Subcutaneous adipose tissue (tissue), 4 donors: ENCODE measurements around the gene HERC4. TPM values are rescaled to one million over a fixed set of nuclear protein-coding genes. Genes with fewer than 3 reads are reported as not detected.

Source experiments
- CTCF ChIP-seq: fragments of 450-650 bp; IDR thresholded peaks from one replicate; pipeline ENCODE4 v1.5.1; 2016; ENCODE audit warnings: low read depth, mild to moderate bottlenecking, control low read depth, antibody characterized with exemption, moderate library complexity
- total RNA-seq, 4 donors: library from RNA; depleted of rRNA; stranded (reverse); fragments of >200 nt; gene quantifications; one replicate each; pipeline ENCODE4 v1.1.0, GENCODE V29; 2016

Gene HERC4
- total RNA-seq, 4 donors from 2014 or later, result 57.7 to 80.8 (median 75.2) TPM

DNA sequence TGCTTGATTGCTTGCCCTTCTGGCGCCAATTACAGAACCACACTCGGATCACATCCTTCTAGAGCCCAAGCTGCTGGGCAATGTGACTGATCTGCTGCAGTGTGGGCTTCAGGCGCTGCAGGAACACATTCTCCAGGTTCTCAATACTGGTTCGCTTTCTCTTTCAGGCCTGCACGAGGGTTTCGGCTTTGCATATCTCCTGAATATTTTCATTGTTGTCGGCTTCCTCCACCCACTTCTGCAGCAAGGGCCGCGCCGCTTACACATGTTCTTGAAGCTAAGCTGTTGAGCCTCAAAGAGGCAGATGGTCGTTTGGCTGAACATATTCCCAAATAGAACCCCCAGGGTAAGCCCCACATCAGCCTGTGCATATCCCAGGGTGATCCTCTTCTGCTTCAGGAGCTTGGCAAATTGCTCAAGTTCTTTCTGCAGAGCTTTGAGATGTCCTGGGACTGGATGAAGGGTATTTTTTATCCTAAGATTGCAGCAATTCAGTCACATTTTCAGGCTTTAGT is 64.6 kb downstream of the HERC4 start:
- no peak for TF ChIP-seq CTCF

- TF ChIP-seq CTCF, result no peak
These were observed 67.7 kb downstream of the HERC4 start for GRCh38 chr10:68007356-68007755.

DNA sequence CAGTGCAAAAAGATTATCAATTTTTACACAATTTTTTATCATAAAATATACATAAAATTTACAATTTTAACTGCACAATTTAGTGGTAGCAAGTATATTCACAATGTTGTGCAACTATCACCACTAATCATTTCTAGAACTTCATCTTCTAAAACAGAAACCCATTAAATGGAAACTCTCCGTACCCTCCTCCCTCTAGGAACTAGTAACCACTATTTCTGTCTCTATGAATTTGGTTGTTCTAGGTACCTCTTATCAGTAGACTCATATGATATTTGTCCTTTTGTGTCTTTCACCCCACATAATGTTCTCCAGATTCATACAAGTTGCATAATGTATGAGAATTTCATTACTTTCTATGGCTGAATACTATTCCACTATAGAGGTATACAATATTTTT is 73.5 kb downstream of the HERC4 start:
- no peak for TF ChIP-seq CTCF

- no peak for TF ChIP-seq CTCF
These were observed 74.1 kb downstream of the HERC4 start for GRCh38 chr10:68001000-68001399.

- no peak for TF ChIP-seq CTCF
These were observed 85.0 kb downstream of the HERC4 start for GRCh38 chr10:67990093-67990492.

DNA sequence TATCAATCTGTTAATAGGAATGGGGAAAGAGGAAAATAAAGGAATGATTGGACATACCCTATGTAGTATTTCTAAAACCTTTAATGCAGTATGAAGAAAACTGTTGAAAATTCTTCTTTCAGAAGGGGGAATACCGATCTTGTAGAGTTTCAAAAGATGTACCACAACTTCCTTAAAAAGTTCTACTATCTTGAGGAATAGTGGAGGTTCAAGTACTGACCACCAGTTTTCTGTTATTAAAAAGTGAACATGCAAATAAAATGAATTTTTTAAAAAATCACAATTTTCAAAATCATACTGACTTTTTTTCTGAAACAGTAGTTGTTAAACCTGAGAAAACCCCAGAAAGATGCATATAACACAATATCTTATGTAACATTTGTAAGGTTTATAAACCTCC is 86.5 kb downstream of the HERC4 start:
- TF ChIP-seq CTCF, result no peak

DNA sequence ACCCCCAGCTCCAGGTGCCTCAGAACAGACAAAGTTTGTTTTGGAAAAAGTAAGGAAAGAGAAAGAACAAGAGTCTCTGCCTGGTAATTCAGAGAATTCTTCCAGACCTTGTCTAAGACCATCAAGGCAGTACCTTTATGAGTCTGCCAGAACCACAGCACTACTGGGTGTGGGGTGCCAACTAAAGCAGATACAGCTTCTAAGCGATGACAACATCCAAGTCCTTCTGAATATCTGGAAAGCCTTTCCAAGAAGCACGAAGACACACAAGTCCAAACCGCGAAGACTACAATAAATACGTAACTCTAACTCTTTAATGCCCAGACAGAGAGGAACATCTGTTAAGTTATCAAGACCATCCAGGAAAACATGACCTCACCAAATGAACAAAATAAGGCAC is 96.3 kb downstream of the HERC4 start:
- TF ChIP-seq CTCF, result no peak
